ENCODE measurements around the gene AGAP1. TPM values are rescaled to one million over a fixed set of nuclear protein-coding genes. Genes with fewer than 3 reads are reported as not detected.

The AGAP1 gene
- total RNA-seq, 4 donors from 2014 or later: 5.3 to 30.6 (median 19.2) TPM

- DNase-seq: no peak
- TF ChIP-seq POLR2A (IDR thresholded peaks at IDR 0.05) (no peak), CTCF (IDR thresholded peaks at IDR 0.05) (no peak)
Observed at GRCh38 chr2:236085211-236085610, 591.4 kb downstream of the AGAP1 start.

GRCh38 chr2:236085647-236086046, 591.8 kb downstream of the AGAP1 start:
- no peak for DNase-seq
- Histone ChIP-seq H3K27me3 (no peaks in the 10 kb centered on the region), H3K36me3 (no peaks in the 10 kb centered on the region), H3K27ac (no peak overlapping the region), H3K4me1 (no peaks in the 10 kb centered on the region), H3K4me3 (no peak overlapping the region), H3K9me3 (no peaks in the 10 kb centered on the region)
- TF ChIP-seq CTCF (IDR thresholded peaks at IDR 0.05) (no peak), POLR2A (IDR thresholded peaks at IDR 0.05) (no peak)
- intact Hi-C loops (cut with DNase I; ENCODE audit: low total_unique reads): no loop called here

More at GRCh38 chr2:236085211-236085610, 591.4 kb downstream of the AGAP1 start:
- H3K9me3 ChIP-seq: no peaks in the 10 kb centered on the region
- H3K4me3 ChIP-seq: no peak overlapping the region
- no peaks in the 10 kb centered on the region for H3K27me3 ChIP-seq
- H3K4me1 ChIP-seq: no peaks in the 10 kb centered on the region
- H3K36me3 ChIP-seq: no peaks in the 10 kb centered on the region
- intact Hi-C loops (cut with DNase I; ENCODE audit: low total_unique reads): no loop called here
- H3K27ac ChIP-seq: no peak overlapping the region

- H3K36me3 ChIP-seq: no peaks in the 10 kb centered on the region
- intact Hi-C loops (cut with DNase I; ENCODE audit: low total_unique reads): no loop called here
- TF ChIP-seq CTCF (IDR thresholded peaks at IDR 0.05) (no peak), POLR2A (IDR thresholded peaks at IDR 0.05) (no peak)
Observed at GRCh38 chr2:236086403-236086970, 592.6 kb downstream of the AGAP1 start.

GRCh38 chr2:236086971-236087465, 593.2 kb downstream of the AGAP1 start:
- H3K9me3 ChIP-seq: no peaks in the 10 kb centered on the region
- no peaks in the 10 kb centered on the region for H3K4me1 ChIP-seq
- intact Hi-C loops (cut with DNase I; ENCODE audit: low total_unique reads): no loop called here
- no peak for TF ChIP-seq CTCF (IDR thresholded peaks at IDR 0.05)
- no peak for TF ChIP-seq POLR2A (IDR thresholded peaks at IDR 0.05)
- H3K4me3 ChIP-seq: no peak overlapping the region
- no peaks in the 10 kb centered on the region for H3K36me3 ChIP-seq
- no peak for DNase-seq
- H3K27me3 ChIP-seq: no peaks in the 10 kb centered on the region
- H3K27ac ChIP-seq: no peak overlapping the region

More at GRCh38 chr2:236086403-236086970, 592.6 kb downstream of the AGAP1 start:
- Histone ChIP-seq H3K27me3 (no peaks in the 10 kb centered on the region), H3K27ac (no peak overlapping the region), H3K4me3 (no peak overlapping the region), H3K9me3 (no peaks in the 10 kb centered on the region), H3K4me1 (no peaks in the 10 kb centered on the region)
- DNase-seq: no peak

GRCh38 chr2:236088368-236089057, 594.7 kb downstream of the AGAP1 start:
- no peak overlapping the region for H3K27ac ChIP-seq
- TF ChIP-seq POLR2A (IDR thresholded peaks at IDR 0.05) (no peak), CTCF (IDR thresholded peaks at IDR 0.05) (no peak)
- H3K4me3 ChIP-seq: no peak overlapping the region
- no peak for DNase-seq
- H3K27me3 ChIP-seq: no peaks in the 10 kb centered on the region
- no peaks in the 10 kb centered on the region for H3K9me3 ChIP-seq
- intact Hi-C loops (cut with DNase I; ENCODE audit: low total_unique reads): no loop called here
- H3K36me3 ChIP-seq: no peaks in the 10 kb centered on the region
- H3K4me1 ChIP-seq: no peaks in the 10 kb centered on the region

All from uterus (tissue), 4 donors.